ENCODE results near the gene CCDC184. TPM values are rescaled to one million over a fixed set of nuclear protein-coding genes. Genes with fewer than 3 reads are reported as not detected.
"Not testable (repeated sequence)": the region's sequence is repeated elsewhere in the genome, so short reads cannot be mapped to it uniquely, and the experiment has no call there.

The CCDC184 gene
- total and polyA plus RNA-seq, 2 experiments from 2014 or later = 4.8 to 13.8 TPM

GRCh38 chr12:48202766-48203165 is 19.3 kb downstream of the CCDC184 start:
- no peak for TF ChIP-seq EZH2phosphoT487 (IDR thresholded peaks at IDR 0.05; ENCODE audit: low read depth, severe bottlenecking, unreplicated experiment)
- TF ChIP-seq CTCF (IDR thresholded peaks at IDR 0.05; ENCODE audit: poor library complexity) = no peak
- TF ChIP-seq EZH2 (IDR thresholded peaks at IDR 0.05; ENCODE audit: borderline replicate concordance) = no peak
- Histone ChIP-seq H3K9me3 (ENCODE audit: low read depth) (no peaks in the 10 kb centered on the region), H3K9me2 (replicated peaks; ENCODE audit: insufficient read depth) (no peaks in the 10 kb centered on the region), H3K79me2 (no peaks in the 10 kb centered on the region), H4K20me1 (ENCODE audit: insufficient read depth, poor library complexity, severe bottlenecking) (no peaks in the 10 kb centered on the region), H3K4me1 (ENCODE audit: insufficient read depth) (peaks cover 23% of the 10 kb centered on the region), H2AFZ (no peak overlapping the region), H3K4me3 (no peak overlapping the region), H3K27me3 (no peaks in the 10 kb centered on the region), H3K4me2 (no peak overlapping the region), H3K27ac (no peak overlapping the region), H3K36me3 (replicated peaks; ENCODE audit: insufficient read depth, low read depth) (no peaks in the 10 kb centered on the region)
- WGBS (ENCODE audit: low lambda C conversion rate, missing lambda C conversion rate) = 92% methylated on average over 8 of the region's 8 CpGs
- DNase-seq (ENCODE audit: low spot score) = no peak

- H3K4me2 ChIP-seq = no peak within 1 kb of the TSS
- H3K27me3 ChIP-seq = no peaks in the 10 kb centered on the region
- H3K36me3 ChIP-seq (replicated peaks; ENCODE audit: insufficient read depth, low read depth) = no peaks in the 10 kb centered on the region
- H3K79me2 ChIP-seq = no peaks in the 10 kb centered on the region
- no peaks in the 10 kb centered on the region for H4K20me1 ChIP-seq (ENCODE audit: insufficient read depth, poor library complexity, severe bottlenecking)
- no peak for DNase-seq (ENCODE audit: low spot score)
- no peak for TF ChIP-seq CTCF (IDR thresholded peaks at IDR 0.05; ENCODE audit: poor library complexity)
- no peak for TF ChIP-seq EZH2 (IDR thresholded peaks at IDR 0.05; ENCODE audit: borderline replicate concordance)
- TF ChIP-seq EZH2phosphoT487 (IDR thresholded peaks at IDR 0.05; ENCODE audit: low read depth, severe bottlenecking, unreplicated experiment) = no peak
- no peaks in the 10 kb centered on the region for H3K9me3 ChIP-seq (ENCODE audit: low read depth)
- no peak within 1 kb of the TSS for H3K4me3 ChIP-seq
- 91% methylated on average over 4 of the region's 4 CpGs for WGBS (ENCODE audit: low lambda C conversion rate, missing lambda C conversion rate)
- H3K27ac ChIP-seq = no peak within 1 kb of the TSS
- no peaks in the 10 kb centered on the region for H3K9me2 ChIP-seq (replicated peaks; ENCODE audit: insufficient read depth)
- H3K4me1 ChIP-seq (ENCODE audit: insufficient read depth) = peaks cover 23% of the 10 kb centered on the region
- H2AFZ ChIP-seq = no peak within 1 kb of the TSS
Measured at GRCh38 chr12:48203192-48203591, 19.7 kb downstream of the CCDC184 start, which contains the start of gene OR10AD1. OR10AD1 (minus strand) TSS chr12:48203292; CDS start chr12:48203292, 0 bp downstream.

GRCh38 chr12:48209495-48209894 is 26.1 kb downstream of the CCDC184 start:
- DNase-seq (ENCODE audit: low spot score); H2AFZ ChIP-seq; H3K4me3 ChIP-seq; H3K36me3 ChIP-seq (replicated peaks; ENCODE audit: insufficient read depth, low read depth); H3K4me2 ChIP-seq; H4K20me1 ChIP-seq (ENCODE audit: insufficient read depth, poor library complexity, severe bottlenecking); H3K9me2 ChIP-seq (replicated peaks; ENCODE audit: insufficient read depth); H3K27ac ChIP-seq; H3K9me3 ChIP-seq (ENCODE audit: low read depth); H3K4me1 ChIP-seq (ENCODE audit: insufficient read depth); H3K27me3 ChIP-seq; H3K79me2 ChIP-seq: not testable (repeated sequence)
- 77% methylated on average over 2 of the region's 2 CpGs for WGBS (ENCODE audit: low lambda C conversion rate, missing lambda C conversion rate)

GRCh38 chr12:48216785-48217184 is 33.3 kb downstream of the CCDC184 start:
- no peaks in the 10 kb centered on the region for H3K4me1 ChIP-seq (ENCODE audit: insufficient read depth)
- no peaks in the 10 kb centered on the region for H3K36me3 ChIP-seq (replicated peaks; ENCODE audit: insufficient read depth, low read depth)
- no peaks in the 10 kb centered on the region for H3K9me2 ChIP-seq (replicated peaks; ENCODE audit: insufficient read depth)
- no peak overlapping the region for H3K4me2 ChIP-seq
- no peak overlapping the region for H2AFZ ChIP-seq
- no peak for DNase-seq (ENCODE audit: low spot score)
- no peaks in the 10 kb centered on the region for H4K20me1 ChIP-seq (ENCODE audit: insufficient read depth, poor library complexity, severe bottlenecking)
- H3K27ac ChIP-seq = no peak overlapping the region
- no peaks in the 10 kb centered on the region for H3K79me2 ChIP-seq
- no peak overlapping the region for H3K4me3 ChIP-seq
- H3K27me3 ChIP-seq = no peaks in the 10 kb centered on the region
- H3K9me3 ChIP-seq (ENCODE audit: low read depth) = no peaks in the 10 kb centered on the region
- TF ChIP-seq EZH2phosphoT487 (IDR thresholded peaks at IDR 0.05; ENCODE audit: low read depth, severe bottlenecking, unreplicated experiment) (no peak), CTCF (IDR thresholded peaks at IDR 0.05; ENCODE audit: poor library complexity) (no peak), EZH2 (IDR thresholded peaks at IDR 0.05; ENCODE audit: borderline replicate concordance) (no peak)
